Measurements from ENCODE around the gene XIAP. TPM values are rescaled to one million over a fixed set of nuclear protein-coding genes. Genes with fewer than 3 reads are reported as not detected.

The XIAP gene
- total and polyA plus RNA-seq, 2 experiments from 2014 or later = 4.9 to 39.0 TPM

DNA sequence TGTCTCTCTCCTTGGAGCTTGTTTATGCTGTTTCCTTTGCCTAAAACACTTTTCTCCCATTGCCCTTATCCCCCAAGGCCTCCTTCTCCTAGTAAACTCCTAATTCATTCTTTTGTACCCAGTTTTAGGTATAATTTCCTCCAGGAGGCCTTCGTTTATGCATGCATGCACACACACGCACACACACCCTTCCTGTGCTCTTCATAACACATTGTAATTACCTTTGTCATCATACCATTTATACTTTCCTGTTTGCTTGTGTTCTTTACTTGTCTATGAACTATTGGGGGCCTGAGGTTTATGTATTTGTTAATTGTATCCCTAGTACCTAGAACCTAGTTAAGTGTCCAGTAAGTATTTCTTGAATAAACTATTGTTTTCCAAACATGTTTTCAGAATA lies 45.5 kb downstream of the XIAP start:
- H3K9me3 ChIP-seq (ENCODE audit: low read depth) = no peaks in the 10 kb centered on the region
- H3K27ac ChIP-seq = peak overlapping the region; percentile 72
- TF ChIP-seq, protein P1, sequence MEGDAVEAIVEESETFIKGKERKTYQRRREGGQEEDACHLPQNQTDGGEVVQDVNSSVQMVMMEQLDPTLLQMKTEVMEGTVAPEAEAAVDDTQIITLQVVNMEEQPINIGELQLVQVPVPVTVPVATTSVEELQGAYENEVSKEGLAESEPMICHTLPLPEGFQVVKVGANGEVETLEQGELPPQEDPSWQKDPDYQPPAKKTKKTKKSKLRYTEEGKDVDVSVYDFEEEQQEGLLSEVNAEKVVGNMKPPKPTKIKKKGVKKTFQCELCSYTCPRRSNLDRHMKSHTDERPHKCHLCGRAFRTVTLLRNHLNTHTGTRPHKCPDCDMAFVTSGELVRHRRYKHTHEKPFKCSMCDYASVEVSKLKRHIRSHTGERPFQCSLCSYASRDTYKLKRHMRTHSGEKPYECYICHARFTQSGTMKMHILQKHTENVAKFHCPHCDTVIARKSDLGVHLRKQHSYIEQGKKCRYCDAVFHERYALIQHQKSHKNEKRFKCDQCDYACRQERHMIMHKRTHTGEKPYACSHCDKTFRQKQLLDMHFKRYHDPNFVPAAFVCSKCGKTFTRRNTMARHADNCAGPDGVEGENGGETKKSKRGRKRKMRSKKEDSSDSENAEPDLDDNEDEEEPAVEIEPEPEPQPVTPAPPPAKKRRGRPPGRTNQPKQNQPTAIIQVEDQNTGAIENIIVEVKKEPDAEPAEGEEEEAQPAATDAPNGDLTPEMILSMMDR (IDR thresholded peaks at IDR 0.05; ENCODE audit: low read depth, low read length) = no peak
- H3K4me3 ChIP-seq = no peak overlapping the region
- H3K27me3 ChIP-seq = no peaks in the 10 kb centered on the region
- DNase-seq (ENCODE audit: low read depth in 1 of 2, low spot score in 1 of 2) = no peak
- peaks cover 3% of the 10 kb centered on the region for H3K36me3 ChIP-seq
- peaks cover 3% of the 10 kb centered on the region for H3K4me1 ChIP-seq (ENCODE audit: low read depth)

DNA sequence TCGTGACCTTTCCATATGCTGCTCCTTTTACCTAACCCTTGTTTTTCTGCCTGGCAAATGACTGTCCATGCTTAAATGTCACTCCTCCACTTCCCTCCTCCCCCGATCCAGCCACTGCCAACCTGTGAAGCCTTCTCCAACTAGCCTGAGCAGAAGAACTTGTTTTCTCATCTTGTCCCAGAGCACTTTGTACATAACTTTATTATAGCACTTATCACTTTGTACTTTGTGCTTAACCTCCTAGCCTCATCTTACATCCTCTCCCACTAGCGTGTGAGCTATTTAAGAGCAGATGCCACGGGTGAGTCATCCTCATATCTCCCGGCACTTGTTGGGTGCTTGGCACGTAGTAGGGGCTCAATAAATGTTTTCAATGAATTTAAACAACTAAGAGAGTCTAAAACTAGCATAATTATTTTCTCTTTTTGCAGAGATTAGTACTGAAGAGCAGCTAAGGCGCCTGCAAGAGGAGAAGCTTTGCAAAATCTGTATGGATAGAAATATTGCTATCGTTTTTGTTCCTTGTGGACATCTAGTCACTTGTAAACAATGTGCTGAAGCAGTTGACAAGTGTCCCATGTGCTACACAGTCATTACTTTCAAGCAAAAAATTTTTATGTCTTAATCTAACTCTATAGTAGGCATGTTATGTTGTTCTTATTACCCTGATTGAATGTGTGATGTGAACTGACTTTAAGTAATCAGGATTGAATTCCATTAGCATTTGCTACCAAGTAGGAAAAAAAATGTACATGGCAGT lies 46.9 kb downstream of the XIAP start:
- TF ChIP-seq, protein P1 (IDR thresholded peaks at IDR 0.05; ENCODE audit: low read depth, low read length) = no peak
- no peaks in the 10 kb centered on the region for H3K27me3 ChIP-seq

DNA sequence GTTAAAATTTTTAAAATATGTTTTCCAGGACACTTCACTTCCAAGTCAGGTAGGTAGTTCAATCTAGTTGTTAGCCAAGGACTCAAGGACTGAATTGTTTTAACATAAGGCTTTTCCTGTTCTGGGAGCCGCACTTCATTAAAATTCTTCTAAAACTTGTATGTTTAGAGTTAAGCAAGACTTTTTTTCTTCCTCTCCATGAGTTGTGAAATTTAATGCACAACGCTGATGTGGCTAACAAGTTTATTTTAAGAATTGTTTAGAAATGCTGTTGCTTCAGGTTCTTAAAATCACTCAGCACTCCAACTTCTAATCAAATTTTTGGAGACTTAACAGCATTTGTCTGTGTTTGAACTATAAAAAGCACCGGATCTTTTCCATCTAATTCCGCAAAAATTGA lies 49.7 kb downstream of the XIAP start:
- no peaks in the 10 kb centered on the region for H3K27me3 ChIP-seq
- H3K36me3 ChIP-seq = peaks cover 3% of the 10 kb centered on the region
- peak in 1 of 2 donors; percentile 19 for DNase-seq (ENCODE audit: low read depth in 1 of 2, low spot score in 1 of 2)
- H3K9me3 ChIP-seq (ENCODE audit: low read depth) = no peaks in the 10 kb centered on the region
- no peak overlapping the region for H3K4me3 ChIP-seq
- peaks cover 3% of the 10 kb centered on the region for H3K4me1 ChIP-seq (ENCODE audit: low read depth)
- TF ChIP-seq, protein P1 (IDR thresholded peaks at IDR 0.05; ENCODE audit: low read depth, low read length) = no peak
- H3K27ac ChIP-seq = no peak overlapping the region

More for the DNA sequence above, 46.9 kb downstream of the XIAP start:
- DNase-seq (ENCODE audit: low read depth in 1 of 2, low spot score in 1 of 2) = no peak
- H3K9me3 ChIP-seq (ENCODE audit: low read depth) = no peaks in the 10 kb centered on the region
- H3K36me3 ChIP-seq = peaks cover 3% of the 10 kb centered on the region
- H3K4me1 ChIP-seq (ENCODE audit: low read depth) = peaks cover 3% of the 10 kb centered on the region
- peak overlapping the region; percentile 72 for H3K27ac ChIP-seq
- no peak overlapping the region for H3K4me3 ChIP-seq

DNA sequence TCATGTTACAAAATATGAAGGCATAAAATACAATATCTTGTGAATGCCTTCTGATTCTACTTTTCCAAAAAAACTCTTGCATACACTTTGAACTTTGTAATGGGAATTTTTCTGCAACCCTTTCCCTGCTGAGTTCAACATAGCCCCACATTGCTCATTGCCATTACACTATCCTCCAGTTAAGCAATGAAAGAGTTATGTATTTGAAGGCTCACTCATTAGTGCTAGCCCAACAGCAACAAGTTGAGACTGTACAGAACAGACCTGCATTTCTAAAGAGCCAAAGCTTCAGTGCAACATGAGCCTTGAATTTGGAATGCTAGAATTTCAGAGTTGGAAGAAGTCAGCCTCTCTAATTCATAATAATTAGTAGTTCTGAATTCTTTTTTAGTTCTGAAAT lies 57.2 kb downstream of the XIAP start:
- Histone ChIP-seq H3K4me3 (no peak overlapping the region), H3K36me3 (no peaks in the 10 kb centered on the region), H3K27me3 (no peaks in the 10 kb centered on the region), H3K27ac (no peak overlapping the region), H3K9me3 (ENCODE audit: low read depth) (no peaks in the 10 kb centered on the region), H3K4me1 (ENCODE audit: low read depth) (no peaks in the 10 kb centered on the region)
- TF ChIP-seq, protein P1 (IDR thresholded peaks at IDR 0.05; ENCODE audit: low read depth, low read length) = no peak
- no peak for DNase-seq (ENCODE audit: low read depth in 1 of 2, low spot score in 1 of 2)

DNA sequence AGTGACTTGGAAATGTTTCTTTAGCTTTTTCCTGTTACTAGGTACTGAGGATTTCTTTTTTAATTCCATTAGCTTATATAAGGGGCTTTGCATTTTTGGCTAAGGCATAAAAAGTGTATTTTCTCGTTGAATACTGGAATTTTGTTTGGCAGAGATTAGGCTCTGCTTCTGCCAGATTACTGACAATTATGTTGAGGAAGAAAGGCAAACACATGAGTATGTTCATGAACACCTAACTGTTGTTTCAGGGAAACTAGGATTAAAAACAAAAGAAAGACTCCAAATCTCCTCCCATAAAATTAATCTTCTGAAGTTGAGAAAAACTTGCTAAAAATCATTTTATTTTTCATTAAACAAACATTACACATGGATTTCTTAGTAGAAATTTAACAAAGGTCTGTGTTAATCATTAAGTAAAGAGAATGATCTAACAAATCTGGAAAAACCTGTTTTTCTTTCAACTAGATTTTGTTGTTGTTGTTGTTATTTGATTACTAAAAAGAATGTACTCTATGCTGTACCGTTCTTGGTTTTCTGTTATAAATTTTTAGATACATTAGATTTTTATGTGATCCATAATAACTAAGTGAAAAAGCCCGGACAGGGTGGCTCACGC lies 58.4 kb downstream of the XIAP start:
- Histone ChIP-seq H3K4me3 (no peak overlapping the region), H3K27ac (no peak overlapping the region), H3K27me3 (no peaks in the 10 kb centered on the region), H3K36me3 (no peaks in the 10 kb centered on the region), H3K4me1 (ENCODE audit: low read depth) (no peaks in the 10 kb centered on the region), H3K9me3 (ENCODE audit: low read depth) (no peaks in the 10 kb centered on the region)
- TF ChIP-seq, protein P1 (IDR thresholded peaks at IDR 0.05; ENCODE audit: low read depth, low read length) = no peak
- DNase-seq (ENCODE audit: low read depth in 1 of 2, low spot score in 1 of 2) = no peak
